ENCODE results near the gene APCDD1.

The APCDD1 gene

GRCh38 chr18:10454681-10455557 is 484 bp downstream of the APCDD1 start:
- in situ Hi-C loops (cut with HindIII; ENCODE audit: low sequenced_read_pairs): no loop called here
- DNase-seq (ENCODE audit: low read depth, low spot score): no peak
- peak overlapping the region; percentile 31 for H3K4me3 ChIP-seq (ENCODE audit: low read depth, low read length)
- TF ChIP-seq CTCF (IDR thresholded peaks at IDR 0.05; ENCODE audit: low read depth, low read length): no peak

- no peak for TF ChIP-seq CTCF (IDR thresholded peaks at IDR 0.05; ENCODE audit: low read depth, low read length)
- DNase-seq (ENCODE audit: low read depth, low spot score): no peak
- peak overlapping the region; percentile 31 for H3K4me3 ChIP-seq (ENCODE audit: low read depth, low read length)
- in situ Hi-C loops (cut with HindIII; ENCODE audit: low sequenced_read_pairs): no loop called here
Measured at GRCh38 chr18:10455726-10456453, 1.5 kb downstream of the APCDD1 start.

GRCh38 chr18:10456718-10457117 is 2.3 kb downstream of the APCDD1 start:
- no peak for DNase-seq (ENCODE audit: low read depth, low spot score)
- TF ChIP-seq CTCF (IDR thresholded peaks at IDR 0.05; ENCODE audit: low read depth, low read length): no peak
- H3K4me3 ChIP-seq (ENCODE audit: low read depth, low read length): no peak overlapping the region
- in situ Hi-C loops (cut with HindIII; ENCODE audit: low sequenced_read_pairs): no loop called here

- in situ Hi-C loops (cut with HindIII; ENCODE audit: low sequenced_read_pairs): no loop called here
- TF ChIP-seq CTCF (IDR thresholded peaks at IDR 0.05; ENCODE audit: low read depth, low read length): no peak
- DNase-seq (ENCODE audit: low read depth, low spot score): no peak
- no peak overlapping the region for H3K4me3 ChIP-seq (ENCODE audit: low read depth, low read length)
Measured at GRCh38 chr18:10457128-10457527, 2.7 kb downstream of the APCDD1 start.

GRCh38 chr18:10457767-10458166 is 3.3 kb downstream of the APCDD1 start:
- in situ Hi-C loops (cut with HindIII; ENCODE audit: low sequenced_read_pairs): no loop called here

GRCh38 chr18:10458691-10459090 is 4.3 kb downstream of the APCDD1 start:
- TF ChIP-seq CTCF (IDR thresholded peaks at IDR 0.05; ENCODE audit: low read depth, low read length): no peak
- no peak for DNase-seq (ENCODE audit: low read depth, low spot score)
- in situ Hi-C loops (cut with HindIII; ENCODE audit: low sequenced_read_pairs): no loop called here
- H3K4me3 ChIP-seq (ENCODE audit: low read depth, low read length): no peak overlapping the region

More at GRCh38 chr18:10457767-10458166, 3.3 kb downstream of the APCDD1 start:
- H3K4me3 ChIP-seq (ENCODE audit: low read depth, low read length): no peak overlapping the region
- no peak for TF ChIP-seq CTCF (IDR thresholded peaks at IDR 0.05; ENCODE audit: low read depth, low read length)
- no peak for DNase-seq (ENCODE audit: low read depth, low spot score)

Data from astrocyte of the spinal cord (primary cell).